WTC11 (cell line): Measurements from ENCODE around the gene USP22. TPM values are rescaled to one million over a fixed set of nuclear protein-coding genes. Genes with fewer than 3 reads are reported as not detected.
A peak's percentile ranks its signal among the peaks of the same experiment; 100 is the strongest.

ENCODE experiments used
- ATAC-seq: fragments of 200-7000 bp; cut with Tn5 transposase; 2 replicates; pipeline ENCODE4 v1.10.0; 2021; ENCODE audit warnings: mild to moderate bottlenecking, moderate library complexity
- CTCF ChIA-PET: fragments of 300-600 bp; sonication (Branson Sonifier 250); formaldehyde crosslinking; loops from one replicate; lab custom pipeline; 2021; ENCODE audit warnings: antibody characterized with exemption; lab: Charles Lee
- POLR2A ChIA-PET: fragments of 350-600 bp; sonication (Branson Sonifier 250); formaldehyde crosslinking; loops from one replicate; lab custom pipeline; 2021; ENCODE audit warnings: antibody characterized with exemption; lab: Charles Lee
- DNase-seq: peaks from one replicate; pipeline ENCODE4 v3.0.0; 2021; ENCODE audit warnings: low spot score
- H3K27ac Mint-ChIP-seq: 2 replicates; pipeline ENCODE4 v1.8.0; 2021; ENCODE audit warnings: mixed read lengths
- H3K27me3 Mint-ChIP-seq: 2 replicates; pipeline ENCODE4 v1.8.0; 2021; ENCODE audit warnings: low read depth, mild to moderate bottlenecking, moderate library complexity, mixed read lengths
- H3K36me3 Mint-ChIP-seq: 2 replicates; pipeline ENCODE4 v1.8.0; 2021; ENCODE audit warnings: mixed read lengths
- H3K4me1 Mint-ChIP-seq: 2 replicates; pipeline ENCODE4 v1.8.0; 2022; ENCODE audit warnings: mixed read lengths
- H3K4me3 Mint-ChIP-seq: 2 replicates; pipeline ENCODE4 v1.8.0; 2021; ENCODE audit warnings: mild to moderate bottlenecking, moderate library complexity, mixed read lengths
- H3K9me3 Mint-ChIP-seq: 2 replicates; pipeline ENCODE4 v1.8.0; 2021; ENCODE audit warnings: mixed read lengths
- FOXJ3 ChIP-seq: sonication (generic); formaldehyde crosslinking; IDR thresholded peaks from 2 replicates; pipeline ENCODE4 v1.9.0; 2021; ENCODE audit warnings: missing genetic modification reagents, mild to moderate bottlenecking, borderline replicate concordance
- HMGA2 ChIP-seq: fragments of 250-450 bp; sonication (Bioruptor Pico); IDR thresholded peaks from 2 replicates; pipeline ENCODE4 v1.4.0; 2021; ENCODE audit warnings: mild to moderate bottlenecking, moderate library complexity
- PRRX2 ChIP-seq: fragments of 250-450 bp; sonication (Bioruptor Pico); IDR thresholded peaks from 2 replicates; pipeline ENCODE4 v1.8.0; 2021; ENCODE audit warnings: mild to moderate bottlenecking
- RELA ChIP-seq: sonication (generic); formaldehyde crosslinking; IDR thresholded peaks from 2 replicates; pipeline ENCODE4 v1.8.1; 2022; ENCODE audit warnings: missing genetic modification reagents, mild to moderate bottlenecking, borderline replicate concordance
- SMAD4 ChIP-seq: sonication (generic); formaldehyde crosslinking; IDR thresholded peaks from 2 replicates; pipeline ENCODE4 v1.8.0; 2022; ENCODE audit warnings: mild to moderate bottlenecking, missing genetic modification reagents
- TEAD1 ChIP-seq: sonication (generic); formaldehyde crosslinking; IDR thresholded peaks from 2 replicates; pipeline ENCODE4 v1.8.0; 2022; ENCODE audit warnings: mild to moderate bottlenecking, missing genetic modification reagents
- TP53 ChIP-seq: sonication (generic); formaldehyde crosslinking; IDR thresholded peaks from 2 replicates; pipeline ENCODE4 v1.8.1; 2023; ENCODE audit warnings: mild to moderate bottlenecking, missing genetic modification reagents
- ZNF263 ChIP-seq: sonication (generic); formaldehyde crosslinking; IDR thresholded peaks from 2 replicates; pipeline ENCODE4 v1.8.1; 2022; ENCODE audit warnings: low read depth, mild to moderate bottlenecking, moderate library complexity, missing genetic modification reagents
- ZNF416 ChIP-seq: fragments of 250-450 bp; sonication (Bioruptor Pico); IDR thresholded peaks from 2 replicates; pipeline ENCODE4 v1.9.0; 2021; ENCODE audit warnings: mild to moderate bottlenecking, inconsistent platforms
- ZNF671 ChIP-seq: fragments of 250-450 bp; sonication (Bioruptor Pico); IDR thresholded peaks from 2 replicates; pipeline ENCODE4 v1.8.0; 2021; ENCODE audit warnings: mild to moderate bottlenecking
- total RNA-seq: library from RNA; stranded (reverse); gene quantifications from 3 replicates; pipeline ENCODE4 v1.2.3, GENCODE V29; 2021
- TF ChIP-seq, protein P1 (sequence below): sonication (generic); formaldehyde crosslinking; IDR thresholded peaks from 2 replicates; pipeline ENCODE4 v1.8.0; 2023; ENCODE audit warnings: missing genetic modification reagents
- TF ChIP-seq, protein P2 (sequence below): sonication (generic); formaldehyde crosslinking; IDR thresholded peaks from 2 replicates; pipeline ENCODE4 v1.8.0; 2022; ENCODE audit warnings: mild to moderate bottlenecking, missing genetic modification reagents
- TF ChIP-seq, protein P3 (sequence below): fragments of 250-450 bp; sonication (Bioruptor Pico); conservative IDR thresholded peaks from 2 replicates; pipeline ENCODE4 v1.9.0; 2021; ENCODE audit warnings: mild to moderate bottlenecking
- TF ChIP-seq, protein P4 (sequence below): fragments of 200-600 bp; IDR thresholded peaks from 2 replicates; pipeline ENCODE4 v1.8.0; 2022; ENCODE audit warnings: antibody characterized with exemption

USP22 gene
- total RNA-seq, 1 experiment from 2014 or later, result 289 TPM

DNA sequence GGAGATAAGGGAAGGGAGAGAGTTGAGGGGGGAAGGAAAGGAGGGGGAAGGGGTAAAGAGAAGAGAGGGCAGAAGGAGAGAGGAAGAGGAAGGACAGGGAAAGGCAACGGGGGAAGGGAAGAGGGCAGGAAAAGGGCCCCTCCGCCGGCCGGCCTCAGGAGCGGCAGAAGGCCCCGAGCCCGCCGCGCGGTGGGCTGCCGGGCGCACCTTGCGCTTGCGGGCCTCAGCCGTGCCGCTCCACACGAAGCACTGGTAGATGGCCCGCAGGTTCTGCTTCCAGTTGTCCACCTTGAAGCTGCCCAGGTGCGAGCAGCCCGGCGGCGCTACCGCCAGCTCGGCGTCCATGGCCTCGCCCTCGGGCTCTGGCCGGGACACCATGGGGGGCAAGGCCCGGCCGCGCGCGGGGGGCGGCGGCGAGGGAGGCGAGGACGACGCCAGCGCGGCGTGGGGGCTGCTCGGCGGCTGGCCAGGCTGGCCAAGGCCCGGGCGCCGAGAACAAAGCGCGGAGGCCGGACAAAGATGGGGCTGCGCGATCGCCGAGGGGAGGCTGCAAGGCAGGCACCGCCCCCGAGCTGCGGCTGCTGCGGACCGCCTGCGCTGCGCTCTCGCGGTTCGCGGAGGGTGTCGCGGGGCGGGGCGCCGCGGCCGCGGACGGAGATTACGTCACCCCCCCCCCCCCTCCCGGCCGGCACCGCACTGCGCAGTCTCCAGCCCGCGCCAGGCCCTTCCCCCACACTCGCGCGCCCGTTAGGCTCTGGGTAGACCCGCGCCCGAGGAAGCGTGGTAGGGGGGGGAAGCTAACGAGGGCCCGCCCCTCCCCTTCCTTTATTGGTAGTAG lies at the start of gene USP22 (continued):
- TF ChIP-seq, protein P1, sequence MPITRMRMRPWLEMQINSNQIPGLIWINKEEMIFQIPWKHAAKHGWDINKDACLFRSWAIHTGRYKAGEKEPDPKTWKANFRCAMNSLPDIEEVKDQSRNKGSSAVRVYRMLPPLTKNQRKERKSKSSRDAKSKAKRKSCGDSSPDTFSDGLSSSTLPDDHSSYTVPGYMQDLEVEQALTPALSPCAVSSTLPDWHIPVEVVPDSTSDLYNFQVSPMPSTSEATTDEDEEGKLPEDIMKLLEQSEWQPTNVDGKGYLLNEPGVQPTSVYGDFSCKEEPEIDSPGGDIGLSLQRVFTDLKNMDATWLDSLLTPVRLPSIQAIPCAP (CRISPR knock-in tag), result peak; percentile 43; the same call in 1 of the 2 replicates
- TF ChIP-seq FOXJ3 (no peak), ZNF416 (CRISPR knock-in tag) (peak; percentile 76; the same call in 1 of the 2 replicates), ZNF671 (CRISPR knock-in tag) (no peak), PRRX2 (CRISPR knock-in tag) (no peak), TEAD1 (no peak)
- TF ChIP-seq, protein P2, sequence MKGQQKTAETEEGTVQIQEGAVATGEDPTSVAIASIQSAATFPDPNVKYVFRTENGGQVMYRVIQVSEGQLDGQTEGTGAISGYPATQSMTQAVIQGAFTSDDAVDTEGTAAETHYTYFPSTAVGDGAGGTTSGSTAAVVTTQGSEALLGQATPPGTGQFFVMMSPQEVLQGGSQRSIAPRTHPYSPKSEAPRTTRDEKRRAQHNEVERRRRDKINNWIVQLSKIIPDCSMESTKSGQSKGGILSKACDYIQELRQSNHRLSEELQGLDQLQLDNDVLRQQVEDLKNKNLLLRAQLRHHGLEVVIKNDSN, result no peak
- TF ChIP-seq, protein P3, sequence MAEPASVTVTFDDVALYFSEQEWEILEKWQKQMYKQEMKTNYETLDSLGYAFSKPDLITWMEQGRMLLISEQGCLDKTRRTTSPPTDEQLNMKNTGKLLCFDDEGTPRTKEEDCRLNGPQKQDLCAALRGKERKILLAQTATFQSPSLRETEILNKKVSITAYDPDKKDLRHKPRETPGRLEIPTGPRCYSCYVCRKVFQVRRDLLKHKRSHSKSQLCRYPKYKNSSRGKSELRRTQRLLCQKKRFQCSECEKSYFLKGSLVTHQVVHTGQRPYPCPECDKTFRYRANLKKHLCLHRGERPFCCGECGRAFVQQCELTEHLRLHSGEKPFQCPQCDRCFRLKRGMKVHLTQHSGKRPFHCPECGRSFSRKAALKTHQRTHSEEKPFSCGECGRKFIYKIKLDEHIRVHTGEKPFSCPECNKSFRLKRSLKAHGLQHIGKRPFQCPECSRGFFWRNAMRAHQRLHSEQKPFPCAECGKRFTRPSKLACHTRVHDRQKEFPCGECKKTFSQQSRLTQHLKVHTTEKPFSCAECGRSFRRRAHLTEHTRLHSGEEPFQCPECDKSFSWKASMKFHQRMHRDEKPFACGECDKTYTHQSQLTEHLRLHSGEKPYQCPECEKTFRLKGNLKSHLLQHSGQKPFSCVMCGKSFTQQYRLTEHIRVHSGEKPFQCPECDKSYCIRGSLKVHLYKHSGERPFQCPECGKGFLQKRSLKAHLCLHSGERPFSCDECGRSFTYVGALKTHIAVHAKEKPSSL (CRISPR knock-in tag), result no peak
- TF ChIP-seq, protein P4, sequence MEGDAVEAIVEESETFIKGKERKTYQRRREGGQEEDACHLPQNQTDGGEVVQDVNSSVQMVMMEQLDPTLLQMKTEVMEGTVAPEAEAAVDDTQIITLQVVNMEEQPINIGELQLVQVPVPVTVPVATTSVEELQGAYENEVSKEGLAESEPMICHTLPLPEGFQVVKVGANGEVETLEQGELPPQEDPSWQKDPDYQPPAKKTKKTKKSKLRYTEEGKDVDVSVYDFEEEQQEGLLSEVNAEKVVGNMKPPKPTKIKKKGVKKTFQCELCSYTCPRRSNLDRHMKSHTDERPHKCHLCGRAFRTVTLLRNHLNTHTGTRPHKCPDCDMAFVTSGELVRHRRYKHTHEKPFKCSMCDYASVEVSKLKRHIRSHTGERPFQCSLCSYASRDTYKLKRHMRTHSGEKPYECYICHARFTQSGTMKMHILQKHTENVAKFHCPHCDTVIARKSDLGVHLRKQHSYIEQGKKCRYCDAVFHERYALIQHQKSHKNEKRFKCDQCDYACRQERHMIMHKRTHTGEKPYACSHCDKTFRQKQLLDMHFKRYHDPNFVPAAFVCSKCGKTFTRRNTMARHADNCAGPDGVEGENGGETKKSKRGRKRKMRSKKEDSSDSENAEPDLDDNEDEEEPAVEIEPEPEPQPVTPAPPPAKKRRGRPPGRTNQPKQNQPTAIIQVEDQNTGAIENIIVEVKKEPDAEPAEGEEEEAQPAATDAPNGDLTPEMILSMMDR, result no peak

DNA sequence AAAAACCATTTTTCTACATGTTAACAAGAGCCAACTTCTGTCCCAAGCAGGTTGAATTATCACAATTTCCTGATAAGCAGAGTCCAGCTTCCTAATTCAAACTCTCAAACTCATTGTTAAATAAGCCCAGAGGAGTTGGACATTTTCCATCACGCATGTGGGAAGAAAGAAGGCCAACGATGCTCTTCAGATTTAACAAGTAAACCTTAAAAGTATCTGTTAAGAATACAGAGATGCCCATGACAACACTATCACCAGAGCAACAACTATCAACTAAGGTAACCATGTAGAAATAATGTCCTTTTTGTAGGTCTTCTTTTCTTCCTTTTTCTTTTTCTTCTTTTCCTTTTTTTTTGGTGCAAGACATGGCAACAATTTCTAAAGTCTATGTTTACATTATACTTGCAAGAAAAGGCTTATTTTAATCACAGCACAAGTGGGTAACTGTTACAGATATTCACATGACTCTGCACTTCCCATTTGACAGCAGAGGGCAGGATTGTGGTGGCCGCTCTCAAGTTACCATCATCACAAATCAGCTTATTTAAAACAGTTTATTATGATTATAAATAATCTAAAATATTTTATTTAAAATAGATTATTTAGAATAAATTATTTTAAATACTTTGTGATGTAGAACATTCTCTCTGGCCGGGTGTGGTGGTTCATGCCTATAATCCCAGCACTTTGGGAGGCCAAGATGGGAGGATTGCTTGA lies 48.2 kb upstream of the USP22 start:
- TF ChIP-seq SMAD4 (CRISPR knock-in tag) (no peak), TP53 (CRISPR knock-in tag) (no peak), ZNF263 (CRISPR knock-in tag) (no peak), HMGA2 (CRISPR knock-in tag) (peak; percentile 73; the same call in 1 of the 2 replicates)
- peaks cover 2% of the 10 kb centered on the region for H3K4me1 Mint-ChIP-seq
- CTCF ChIA-PET, result interaction anchor here (0.6 to 2.8 kb wide), 3 partner anchors 8 to 344 kb away, joined by 3 to 10 read pairs (median 6); partner anchors contain the start of gene USP22
- H3K27me3 Mint-ChIP-seq, result no peaks in the 10 kb centered on the region
- H3K9me3 Mint-ChIP-seq, result peaks cover 6% of the 10 kb centered on the region; the same call in 1 of the 2 replicates
- DNase-seq, result no peak
- ATAC-seq, result no peak
- no peaks in the 10 kb centered on the region for H3K36me3 Mint-ChIP-seq
- POLR2A ChIA-PET, result no interaction called here
- H3K4me3 Mint-ChIP-seq, result no peak overlapping the region
- H3K27ac Mint-ChIP-seq, result no peak overlapping the region

DNA sequence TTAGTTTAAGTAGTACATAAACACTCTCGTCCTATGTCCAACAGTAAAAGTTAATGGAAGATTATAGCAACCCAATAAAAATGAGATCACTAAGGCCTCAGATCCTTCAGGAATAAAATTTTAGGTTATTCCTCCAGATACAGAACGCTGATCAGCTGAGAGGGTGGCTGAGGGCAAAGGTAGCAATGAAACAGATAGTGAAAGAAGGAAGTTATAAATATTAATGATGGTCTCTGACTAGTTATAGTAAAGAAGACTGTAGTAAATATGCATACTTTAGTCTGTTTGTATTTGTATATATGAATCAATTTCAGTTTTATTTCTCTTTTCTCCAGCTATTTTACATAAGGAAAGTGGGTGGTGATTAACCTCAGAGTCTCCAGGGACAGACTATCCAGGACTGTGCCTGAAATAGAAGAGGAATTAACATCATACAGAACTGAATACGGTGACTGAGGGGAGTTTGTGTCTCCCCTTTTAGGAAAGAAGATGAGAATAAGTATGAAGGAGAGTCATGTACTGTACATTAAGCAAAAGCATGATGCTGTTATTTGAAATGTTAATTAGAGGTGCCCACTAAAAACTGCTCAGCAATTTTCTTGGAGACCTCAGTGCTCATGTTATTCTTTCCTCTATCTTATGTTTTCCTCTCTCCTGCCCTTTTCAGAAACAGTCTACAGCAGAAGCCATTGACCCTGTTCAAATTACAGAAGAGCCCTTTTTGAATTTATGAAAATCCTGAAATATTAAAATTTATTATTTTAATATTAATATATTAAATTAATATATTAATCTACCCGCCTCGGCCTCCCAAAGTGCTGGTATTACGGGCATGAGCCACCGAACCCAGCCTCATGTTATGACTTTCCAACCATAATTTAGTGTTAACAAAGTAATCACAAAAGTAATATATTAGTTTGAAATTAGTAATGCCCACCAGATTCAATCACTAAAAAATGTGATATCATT lies 47.4 kb upstream of the USP22 start:
- H3K27me3 Mint-ChIP-seq, result no peaks in the 10 kb centered on the region; the same call in 1 of the 2 replicates
- POLR2A ChIA-PET, result no interaction called here
- H3K36me3 Mint-ChIP-seq, result no peaks in the 10 kb centered on the region
- peaks cover 5% of the 10 kb centered on the region for H3K4me1 Mint-ChIP-seq
- H3K9me3 Mint-ChIP-seq, result peaks cover 4% of the 10 kb centered on the region
- no peak overlapping the region for H3K27ac Mint-ChIP-seq
- H3K4me3 Mint-ChIP-seq, result no peak overlapping the region
- TF ChIP-seq HMGA2 (CRISPR knock-in tag), result peak; percentile 71
- TF ChIP-seq, protein P1 (CRISPR knock-in tag), result no peak
- no peak for TF ChIP-seq RELA (CRISPR knock-in tag)
- no peak for DNase-seq
- ATAC-seq, result no peak
- CTCF ChIA-PET, result interaction anchor here (0.6 to 2.8 kb wide), 2 partner anchors 47 to 345 kb away, joined by 3 to 10 read pairs; partner anchors contain the start of gene USP22
